Neural progenitor cell (in vitro differentiated cells): ENCODE data around the gene BTG3. TPM values are rescaled to one million over a fixed set of nuclear protein-coding genes. Genes with fewer than 3 reads are reported as not detected.

Source experiments
- DNase-seq: peaks from one replicate; pipeline ENCODE4 v3.0.0-alpha.2; 2016; ENCODE audit warnings: low spot score
- H2AFZ ChIP-seq: fragments of 200-600 bp; sonication (generic); replicated peaks from 2 replicates; pipeline ENCODE4 v1.6.1; 2016; ENCODE audit warnings: antibody characterized with exemption
- H3F3A ChIP-seq: fragments of 200-600 bp; sonication (generic); 2 replicates; pipeline ENCODE4 v1.6.1; 2016; ENCODE audit warnings: antibody characterized with exemption, low read depth
- H3K27ac ChIP-seq: fragments of 200-600 bp; sonication (generic); 2 replicates; pipeline ENCODE4 v1.5.1; 2016; ENCODE audit warnings: mild to moderate bottlenecking
- H3K27me3 ChIP-seq: fragments of 200-600 bp; sonication (generic); 2 replicates; pipeline ENCODE4 v1.6.1; 2016; ENCODE audit warnings: mild to moderate bottlenecking, moderate library complexity
- H3K36me3 ChIP-seq: fragments of 200-600 bp; sonication (generic); 2 replicates; pipeline ENCODE4 v1.5.1; 2016
- H3K4me1 ChIP-seq: fragments of 200-600 bp; sonication (generic); 2 replicates; pipeline ENCODE4 v1.6.1; 2016; ENCODE audit warnings: mixed run types
- H3K4me2 ChIP-seq: fragments of 200-600 bp; sonication (generic); 2 replicates; pipeline ENCODE4 v1.6.1; 2016
- H3K4me3 ChIP-seq: fragments of 200-600 bp; sonication (generic); 2 replicates; pipeline ENCODE4 v1.5.1; 2016
- H3K79me2 ChIP-seq: fragments of 200-600 bp; sonication (generic); 2 replicates; pipeline ENCODE4 v1.6.1; 2016; ENCODE audit warnings: low read depth
- H3K9ac ChIP-seq: fragments of 200-600 bp; sonication (generic); 2 replicates; pipeline ENCODE4 v1.6.1; 2016
- H3K9me3 ChIP-seq: fragments of 200-600 bp; sonication (generic); 2 replicates; pipeline ENCODE4 v1.5.1; 2016; ENCODE audit warnings: low read depth
- H4K20me1 ChIP-seq: fragments of 200-600 bp; sonication (generic); 2 replicates; pipeline ENCODE4 v1.6.1; 2016; ENCODE audit warnings: low read depth
- H3K27ac Mint-ChIP-seq: 3 replicates; pipeline ENCODE4 v1.8.0; 2021; ENCODE audit warnings: mixed read lengths
- H3K27me3 Mint-ChIP-seq: 2 replicates; pipeline ENCODE4 v1.8.0; 2022; ENCODE audit warnings: low read depth, mild to moderate bottlenecking, inconsistent platforms, moderate library complexity, mixed read lengths; ENCODE audit not compliant: insufficient read depth
- H3K36me3 Mint-ChIP-seq: 3 replicates; pipeline ENCODE4 v1.8.0; 2021; ENCODE audit warnings: mixed read lengths
- H3K4me1 Mint-ChIP-seq: 3 replicates; pipeline ENCODE4 v1.8.0; 2021; ENCODE audit warnings: mixed read lengths
- H3K4me3 Mint-ChIP-seq: 3 replicates; pipeline ENCODE4 v1.8.0; 2021; ENCODE audit warnings: mild to moderate bottlenecking, moderate library complexity, mixed read lengths
- H3K9me3 Mint-ChIP-seq: 3 replicates; pipeline ENCODE4 v1.8.0; 2020; ENCODE audit warnings: mixed read lengths
- CTCF ChIP-seq: fragments of 200-600 bp; sonication (generic); IDR thresholded peaks from 2 replicates; pipeline ENCODE4 v1.5.1; 2017; ENCODE audit warnings: antibody characterized with exemption, mild to moderate bottlenecking
- EZH2 ChIP-seq: fragments of 200-600 bp; sonication (generic); IDR thresholded peaks from 2 replicates; pipeline ENCODE4 v1.6.1; 2017; ENCODE audit warnings: antibody characterized with exemption, mild to moderate bottlenecking, moderate library complexity
- EZH2phosphoT487 ChIP-seq: fragments of 200-600 bp; sonication (generic); IDR thresholded peaks from 2 replicates; pipeline ENCODE4 v1.6.1; 2017; ENCODE audit warnings: antibody characterized with exemption
- total RNA-seq: library from RNA; depleted of rRNA; stranded (reverse); fragments of >200 nt; gene quantifications from 2 replicates; pipeline ENCODE4 v1.2.3, GENCODE V29; 2015; ENCODE audit warnings: low replicate concordance

BTG3 gene
- total RNA-seq, 1 donor from 2014 or later, result 39.2 TPM

DNA sequence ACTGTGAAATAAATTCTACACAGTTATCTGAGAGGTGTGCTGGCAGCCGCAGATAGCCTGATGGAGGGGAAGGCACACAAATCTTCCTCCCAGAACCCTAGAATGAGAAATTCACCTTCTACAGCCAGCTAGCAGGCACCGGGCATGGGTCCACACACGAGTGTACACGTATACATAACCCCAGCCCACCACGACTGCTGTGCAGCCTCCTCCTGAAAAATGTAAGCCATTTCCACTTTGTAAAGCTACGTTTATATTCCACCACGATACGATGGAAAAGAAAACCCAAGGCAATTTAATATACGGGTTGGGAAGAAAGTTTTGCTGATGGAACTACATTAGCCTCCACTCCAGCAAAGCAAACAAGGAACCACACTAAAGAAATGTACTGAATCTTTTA, 1.8 kb downstream of the BTG3 start:
- Histone ChIP-seq H3K9ac (no peak overlapping the region), H3K36me3 (peaks cover 15% of the 10 kb centered on the region), H4K20me1 (peaks cover 8% of the 10 kb centered on the region), H2AFZ (no peak overlapping the region), H3K4me2 (peak overlapping the region; percentile 88), H3K4me1 (peaks cover 11% of the 10 kb centered on the region), H3K4me3 (peak overlapping the region; percentile 91), H3K9me3 (no peaks in the 10 kb centered on the region), H3F3A (peaks cover 10% of the 10 kb centered on the region), H3K79me2 (peaks cover 63% of the 10 kb centered on the region), H3K27me3 (peaks cover 20% of the 10 kb centered on the region), H3K27ac (no peak overlapping the region)
- Mint-ChIP-seq H3K27ac (peak overlapping the region; percentile 99), H3K4me3 (peak overlapping the region; percentile 96), H3K36me3 (peaks cover 26% of the 10 kb centered on the region), H3K9me3 (no peaks in the 10 kb centered on the region), H3K27me3 (peaks cover 5% of the 10 kb centered on the region), H3K4me1 (peaks cover 19% of the 10 kb centered on the region)
- TF ChIP-seq CTCF, result no peak
- no peak for TF ChIP-seq EZH2
- TF ChIP-seq EZH2phosphoT487, result no peak
- DNase-seq, result no peak

GRCh38 chr21:17609681-17610080, 3.0 kb downstream of the BTG3 start:
- H3K27me3 Mint-ChIP-seq, result peaks cover 5% of the 10 kb centered on the region

DNA sequence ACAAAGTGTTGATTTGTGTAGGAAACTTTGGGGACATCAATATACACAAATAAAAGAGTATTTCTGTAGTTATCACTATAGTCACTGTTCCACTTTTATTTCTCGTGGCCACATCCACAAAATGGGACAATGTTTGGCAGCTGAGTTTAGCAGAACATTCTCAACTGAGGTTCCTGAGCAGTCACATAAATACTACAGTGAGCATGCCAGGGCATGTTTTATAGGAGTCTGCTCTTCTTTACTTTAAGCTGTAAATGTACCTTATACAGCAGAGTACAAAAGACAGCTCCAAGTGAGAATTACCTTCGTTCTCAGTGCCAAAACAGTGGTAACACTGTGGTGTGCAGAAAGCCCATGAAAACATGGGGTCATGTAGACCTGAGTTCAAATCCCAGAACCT, 5.0 kb downstream of the BTG3 start:
- H3K4me3 Mint-ChIP-seq, result no peak overlapping the region
- Histone ChIP-seq H3K79me2 (peaks cover 71% of the 10 kb centered on the region), H2AFZ (no peak overlapping the region), H3K27ac (no peak overlapping the region), H3K4me3 (no peak overlapping the region), H3K9me3 (no peaks in the 10 kb centered on the region), H3F3A (peaks cover 6% of the 10 kb centered on the region), H4K20me1 (peaks cover 8% of the 10 kb centered on the region), H3K36me3 (peaks cover 29% of the 10 kb centered on the region), H3K9ac (no peak overlapping the region), H3K4me2 (no peak overlapping the region), H3K27me3 (peaks cover 6% of the 10 kb centered on the region), H3K4me1 (peaks cover 6% of the 10 kb centered on the region)
- no peaks in the 10 kb centered on the region for H3K9me3 Mint-ChIP-seq
- no peak overlapping the region for H3K27ac Mint-ChIP-seq
- H3K4me1 Mint-ChIP-seq, result peaks cover 16% of the 10 kb centered on the region
- H3K36me3 Mint-ChIP-seq, result peaks cover 51% of the 10 kb centered on the region
- TF ChIP-seq CTCF (no peak), EZH2 (no peak), EZH2phosphoT487 (no peak)
- DNase-seq, result no peak
- H3K27me3 Mint-ChIP-seq, result peaks cover 2% of the 10 kb centered on the region

More at GRCh38 chr21:17609681-17610080, 3.0 kb downstream of the BTG3 start:
- Histone ChIP-seq H3K79me2 (peaks cover 71% of the 10 kb centered on the region), H3K4me3 (no peak overlapping the region), H3K4me2 (no peak overlapping the region), H3K27me3 (peaks cover 20% of the 10 kb centered on the region), H3K27ac (no peak overlapping the region), H3F3A (peaks cover 15% of the 10 kb centered on the region), H2AFZ (no peak overlapping the region), H3K9me3 (no peaks in the 10 kb centered on the region), H3K4me1 (peaks cover 11% of the 10 kb centered on the region), H3K9ac (no peak overlapping the region), H4K20me1 (peaks cover 8% of the 10 kb centered on the region), H3K36me3 (peaks cover 23% of the 10 kb centered on the region)
- DNase-seq, result no peak
- Mint-ChIP-seq H3K36me3 (peaks cover 32% of the 10 kb centered on the region), H3K4me1 (peaks cover 19% of the 10 kb centered on the region), H3K27ac (no peak overlapping the region), H3K4me3 (no peak overlapping the region), H3K9me3 (no peaks in the 10 kb centered on the region)
- TF ChIP-seq EZH2phosphoT487 (no peak), EZH2 (no peak), CTCF (no peak)
